Measurements from ENCODE around the gene ATP11B. TPM values are rescaled to one million over a fixed set of nuclear protein-coding genes. Genes with fewer than 3 reads are reported as not detected.

Gene ATP11B
- total RNA-seq, 1 experiment from 2014 or later, result 70.1 TPM

- Histone ChIP-seq H3K4me1 (ENCODE audit: insufficient read depth, low read length, poor library complexity, severe bottlenecking) (no peaks in the 10 kb centered on the region), H3K9me3 (ENCODE audit: low read depth, low read length, poor library complexity, severe bottlenecking) (no peaks in the 10 kb centered on the region), H3K27ac (ENCODE audit: low read depth, low read length, poor library complexity, severe bottlenecking) (no peak overlapping the region), H3K27me3 (replicated peaks; ENCODE audit: insufficient read depth, low read depth, low read length, poor library complexity) (no peaks in the 10 kb centered on the region), H3K4me3 (ENCODE audit: low read depth, low read length, poor library complexity, severe bottlenecking) (no peak overlapping the region), H3K36me3 (ENCODE audit: insufficient read depth, low read length, poor library complexity, severe bottlenecking) (no peaks in the 10 kb centered on the region)
- no peak for TF ChIP-seq CTCF (conservative IDR thresholded peaks at IDR 0.05; ENCODE audit: low read depth, low read length)
- no peak for TF ChIP-seq EZH2 (IDR thresholded peaks at IDR 0.05; ENCODE audit: borderline replicate concordance, low read depth, low read length, poor library complexity, severe bottlenecking)
- no TSS peak for BruUV-seq (replicated peaks)
- POLR2A ChIA-PET (ENCODE audit: low non-redundant PET), result interaction anchor here (0.7 kb wide), 1 partner anchor 49 kb away, joined by 8 read pairs; no protein-coding TSS in a partner anchor
- DNase-seq (ENCODE audit: low spot score), result no peak
- CTCF ChIA-PET, result no interaction called here
- intact Hi-C loops (cut with micrococcal nuclease; ENCODE audit: unreplicated experiment), result no loop called here
Measured at GRCh38 chr3:182912474-182912873, 119.2 kb downstream of the ATP11B start.

GRCh38 chr3:182913889-182914288 is 120.6 kb downstream of the ATP11B start:
- Histone ChIP-seq H3K9me3 (ENCODE audit: low read depth, low read length, poor library complexity, severe bottlenecking) (no peaks in the 10 kb centered on the region), H3K4me1 (ENCODE audit: insufficient read depth, low read length, poor library complexity, severe bottlenecking) (no peaks in the 10 kb centered on the region), H3K36me3 (ENCODE audit: insufficient read depth, low read length, poor library complexity, severe bottlenecking) (no peaks in the 10 kb centered on the region), H3K27ac (ENCODE audit: low read depth, low read length, poor library complexity, severe bottlenecking) (no peak overlapping the region), H3K27me3 (replicated peaks; ENCODE audit: insufficient read depth, low read depth, low read length, poor library complexity) (no peaks in the 10 kb centered on the region), H3K4me3 (ENCODE audit: low read depth, low read length, poor library complexity, severe bottlenecking) (no peak overlapping the region)
- DNase-seq (ENCODE audit: low spot score), result no peak
- ChIA-PET POLR2A (ENCODE audit: low non-redundant PET) (interaction anchor here (0.6 kb wide), 1 partner anchor 26 kb away, joined by 3 read pairs; no protein-coding TSS in a partner anchor), CTCF (no interaction called here)
- TF ChIP-seq CTCF (conservative IDR thresholded peaks at IDR 0.05; ENCODE audit: low read depth, low read length) (no peak), EZH2 (IDR thresholded peaks at IDR 0.05; ENCODE audit: borderline replicate concordance, low read depth, low read length, poor library complexity, severe bottlenecking) (no peak)
- no TSS peak for BruUV-seq (replicated peaks)
- intact Hi-C loops (cut with micrococcal nuclease; ENCODE audit: unreplicated experiment), result no loop called here

GRCh38 chr3:182914341-182914740 is 121.0 kb downstream of the ATP11B start:
- intact Hi-C loops (cut with micrococcal nuclease; ENCODE audit: unreplicated experiment), result no loop called here
- H3K36me3 ChIP-seq (ENCODE audit: insufficient read depth, low read length, poor library complexity, severe bottlenecking), result no peaks in the 10 kb centered on the region
- H3K9me3 ChIP-seq (ENCODE audit: low read depth, low read length, poor library complexity, severe bottlenecking), result no peaks in the 10 kb centered on the region
- ChIA-PET CTCF (no interaction called here), POLR2A (ENCODE audit: low non-redundant PET) (interaction anchor here (0.5 to 0.6 kb wide), 2 partner anchors 26 to 464 kb away, joined by 3 to 4 read pairs; no protein-coding TSS in a partner anchor)
- DNase-seq (ENCODE audit: low spot score), result no peak
- no peak overlapping the region for H3K27ac ChIP-seq (ENCODE audit: low read depth, low read length, poor library complexity, severe bottlenecking)
- no peaks in the 10 kb centered on the region for H3K27me3 ChIP-seq (replicated peaks; ENCODE audit: insufficient read depth, low read depth, low read length, poor library complexity)
- H3K4me1 ChIP-seq (ENCODE audit: insufficient read depth, low read length, poor library complexity, severe bottlenecking), result no peaks in the 10 kb centered on the region
- H3K4me3 ChIP-seq (ENCODE audit: low read depth, low read length, poor library complexity, severe bottlenecking), result no peak overlapping the region
- BruUV-seq (replicated peaks), result no TSS peak
- no peak for TF ChIP-seq CTCF (conservative IDR thresholded peaks at IDR 0.05; ENCODE audit: low read depth, low read length)
- no peak for TF ChIP-seq EZH2 (IDR thresholded peaks at IDR 0.05; ENCODE audit: borderline replicate concordance, low read depth, low read length, poor library complexity, severe bottlenecking)

Data from A673 (cell line).